Subcutaneous adipose tissue (tissue), 4 donors: ENCODE results near the gene PCSK5. TPM values are rescaled to one million over a fixed set of nuclear protein-coding genes. Genes with fewer than 3 reads are reported as not detected.

Experiments used
- CTCF ChIP-seq: fragments of 450-650 bp; IDR thresholded peaks from one replicate; pipeline ENCODE4 v1.5.1; 2016; ENCODE audit warnings: low read depth, mild to moderate bottlenecking, control low read depth, antibody characterized with exemption, moderate library complexity
- total RNA-seq, 4 donors: library from RNA; depleted of rRNA; stranded (reverse); fragments of >200 nt; gene quantifications; one replicate each; pipeline ENCODE4 v1.1.0, GENCODE V29; 2016

The PCSK5 gene
- total RNA-seq, 4 donors from 2014 or later = 18.4 to 36.4 (median 20.1) TPM

DNA sequence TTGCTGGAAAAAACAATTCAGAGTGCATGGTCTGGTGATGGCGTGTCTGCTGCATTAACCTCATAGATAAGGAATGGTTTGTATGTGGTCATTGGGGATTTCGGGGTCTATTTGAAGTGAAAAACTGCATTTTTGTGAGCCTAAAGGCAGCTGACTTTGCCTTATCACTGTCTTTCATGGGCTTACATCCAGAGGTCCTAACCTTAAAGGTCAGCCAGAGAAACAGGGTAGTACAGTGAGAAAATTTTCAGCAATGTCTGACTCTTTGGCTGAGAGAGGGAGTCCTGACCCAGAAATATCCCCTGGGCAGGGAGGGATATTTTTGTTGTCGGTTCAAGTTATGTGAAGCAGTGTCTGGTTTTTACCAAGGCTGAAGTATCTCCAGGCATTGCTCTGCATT lies 5.7 kb downstream of the PCSK5 start:
- TF ChIP-seq CTCF = no peak

DNA sequence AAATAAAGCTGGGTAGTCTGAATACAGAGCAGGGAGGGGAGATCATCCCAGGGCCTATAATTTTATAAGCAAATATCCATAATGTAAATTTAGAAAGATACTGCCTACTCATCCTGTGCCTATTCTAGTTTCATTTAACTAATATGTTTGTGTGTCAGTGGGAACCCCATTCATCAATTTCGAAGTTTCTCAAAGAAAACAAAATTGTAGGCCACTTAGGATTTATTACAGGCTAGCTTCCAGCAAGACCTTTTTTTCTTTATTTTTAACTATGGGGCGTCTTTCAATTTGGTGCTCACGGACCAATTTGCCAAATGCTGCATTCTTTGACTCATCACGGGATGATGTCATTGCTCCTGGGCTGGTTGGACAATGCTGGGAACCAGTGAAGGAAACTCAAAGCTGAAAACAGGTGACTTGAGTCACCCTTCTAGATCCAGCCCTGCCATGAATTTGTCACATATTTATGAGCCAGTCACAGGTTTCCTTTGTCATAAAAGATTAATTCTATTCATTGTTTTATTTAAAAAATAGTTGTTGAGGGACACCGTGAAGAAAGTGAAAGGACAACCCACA lies 13.4 kb downstream of the PCSK5 start:
- TF ChIP-seq CTCF = no peak

GRCh38 chr9:75904364-75904763 lies 13.9 kb downstream of the PCSK5 start:
- no peak for TF ChIP-seq CTCF

DNA sequence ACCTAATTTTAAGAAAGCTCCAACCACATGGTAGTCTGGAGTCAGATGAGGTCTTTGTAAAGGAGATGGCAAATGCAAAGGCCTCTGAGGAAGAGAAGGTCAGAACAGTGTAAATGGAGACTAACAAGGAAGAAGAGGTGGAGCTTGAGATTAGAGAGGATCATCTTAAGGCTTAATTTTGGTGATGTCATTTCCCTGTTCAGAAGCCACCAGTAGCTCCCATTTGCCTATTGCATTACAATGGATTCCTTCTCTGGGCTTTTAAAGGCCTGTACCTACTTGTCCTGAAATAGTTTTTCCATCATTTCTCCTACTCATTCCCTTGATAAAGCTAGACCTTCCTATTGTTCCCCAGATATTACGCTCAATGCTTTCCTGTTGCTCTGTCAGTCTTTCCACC lies 16.1 kb downstream of the PCSK5 start:
- no peak for TF ChIP-seq CTCF

DNA sequence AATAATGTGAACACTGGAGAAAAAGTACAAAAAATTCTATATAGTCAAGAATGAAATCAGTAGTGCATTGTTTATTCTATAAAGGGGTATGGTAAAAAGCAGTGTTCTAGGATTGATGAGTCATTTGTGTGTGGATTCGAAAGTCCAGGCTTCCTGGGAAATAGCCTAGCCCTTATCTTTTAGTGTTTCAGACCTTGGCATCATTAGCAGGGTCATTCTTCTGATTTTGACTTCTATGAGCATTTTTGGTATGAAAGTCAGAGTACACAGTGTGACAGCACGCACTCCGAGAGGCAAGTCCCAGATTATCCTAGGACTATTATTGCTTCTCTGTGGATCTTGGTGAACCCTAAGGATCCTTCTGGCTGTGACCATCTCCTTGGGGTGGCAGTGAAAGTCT lies 16.9 kb downstream of the PCSK5 start:
- no peak for TF ChIP-seq CTCF

DNA sequence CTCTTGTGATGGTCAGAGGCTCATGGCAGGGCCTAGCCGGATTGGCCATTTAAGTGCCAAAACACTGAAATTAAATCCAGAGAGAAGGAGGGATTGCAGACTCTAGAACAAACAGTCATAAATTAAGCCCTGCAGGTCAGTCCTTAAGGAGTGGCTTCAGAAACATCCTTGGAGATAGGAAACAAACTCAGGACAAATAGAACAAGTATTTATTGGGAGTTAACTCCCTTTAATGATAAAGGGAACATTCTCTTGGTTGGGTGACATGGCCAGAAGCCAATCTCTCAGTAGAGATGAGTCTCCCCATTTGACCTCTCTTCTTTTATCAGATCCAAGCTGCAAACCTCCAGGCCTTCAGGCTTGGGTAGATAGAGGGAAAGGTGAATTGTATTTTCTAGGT lies 17.4 kb downstream of the PCSK5 start:
- TF ChIP-seq CTCF = no peak

DNA sequence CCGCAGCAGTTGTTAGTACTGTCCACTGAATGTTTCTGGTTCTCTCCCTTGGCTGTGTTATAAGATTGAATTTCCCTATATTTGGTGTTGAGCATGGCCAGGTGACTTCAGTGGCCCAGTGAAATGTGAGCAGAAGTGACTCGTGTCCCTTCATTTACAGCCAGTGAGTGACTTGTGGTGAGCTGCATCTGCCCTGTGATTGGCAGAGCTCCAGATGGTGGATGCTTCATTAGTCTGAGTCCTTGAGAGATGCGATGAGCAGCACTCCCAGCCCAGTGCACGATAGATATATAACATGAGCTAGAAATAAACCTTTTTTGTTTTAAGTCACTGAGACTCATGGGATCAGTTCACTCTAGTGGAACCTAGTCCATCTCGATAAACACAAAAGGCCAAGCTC lies 19.3 kb downstream of the PCSK5 start:
- TF ChIP-seq CTCF = no peak
